GM04504 (cell line): ENCODE measurements around the gene CCBE1.
"Not testable (repeated sequence)": the region's sequence is repeated elsewhere in the genome, so short reads cannot be mapped to it uniquely, and the experiment has no call there.

Experiments used
- DNase-seq: peaks from one replicate; pipeline ENCODE4 v3.0.0-alpha.2; 2012; ENCODE audit warnings: low read depth

CCBE1 gene

DNA sequence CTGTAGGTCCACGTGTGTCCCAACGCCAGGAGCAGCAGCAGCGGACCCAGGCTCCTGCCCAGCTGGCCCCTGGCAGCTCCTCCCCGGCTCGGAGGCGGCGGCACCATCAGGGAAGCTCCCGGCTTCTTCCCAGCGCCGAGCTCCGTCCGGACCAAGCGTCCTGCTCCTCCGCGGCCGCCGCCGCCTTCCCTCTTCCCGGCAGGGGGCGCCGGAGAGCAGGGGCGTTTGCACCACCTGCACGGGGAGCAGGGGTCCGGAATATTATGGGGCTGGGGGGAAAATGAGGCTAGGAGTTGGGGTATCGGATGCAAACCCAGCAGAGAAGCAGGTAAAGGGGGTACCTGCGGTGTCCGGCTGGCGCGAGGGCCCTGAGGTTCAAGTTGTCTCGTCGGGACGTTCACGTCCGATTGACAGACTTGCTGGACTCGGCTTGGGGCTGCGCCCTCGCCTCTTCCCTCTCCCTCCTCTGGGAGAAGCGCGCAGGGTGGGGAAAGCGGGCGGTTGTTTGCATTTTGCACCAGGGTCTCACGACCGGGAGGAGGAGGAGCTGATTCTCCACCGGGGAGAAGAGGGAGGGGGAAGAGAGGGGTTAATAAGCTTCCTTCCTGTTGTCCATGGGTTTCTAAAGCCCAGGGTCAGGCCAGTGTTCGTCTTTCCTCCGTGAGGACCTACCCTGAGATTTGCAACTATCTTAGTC, at the start of gene CCBE1:
Gene CCBE1 (minus strand): TSS at position 188 of the 697 bp plus-strand sequence.
- peak; percentile 56 for DNase-seq

DNA sequence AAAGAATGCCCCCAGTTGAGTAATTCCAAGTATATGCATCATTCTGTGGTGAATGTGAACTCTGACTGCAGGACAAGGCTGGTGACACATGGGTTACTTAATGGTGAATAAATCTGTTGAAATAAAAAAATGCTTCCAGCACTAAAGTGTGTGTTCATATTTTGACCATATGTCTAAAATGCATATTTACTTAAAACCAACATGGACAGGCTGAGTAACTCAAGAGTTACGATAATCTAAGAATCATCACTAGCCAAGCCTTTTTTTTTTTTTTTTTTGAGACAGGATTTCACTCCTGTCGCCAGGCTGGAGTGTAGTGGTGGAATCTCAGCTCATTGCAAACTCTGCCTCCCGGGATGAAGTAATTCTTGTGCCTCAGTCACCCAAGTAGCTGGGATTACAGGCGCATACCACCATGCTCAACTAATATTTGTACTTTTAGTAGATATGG, 47.1 kb upstream of the CCBE1 start:
- peak; percentile 94 for DNase-seq

DNA sequence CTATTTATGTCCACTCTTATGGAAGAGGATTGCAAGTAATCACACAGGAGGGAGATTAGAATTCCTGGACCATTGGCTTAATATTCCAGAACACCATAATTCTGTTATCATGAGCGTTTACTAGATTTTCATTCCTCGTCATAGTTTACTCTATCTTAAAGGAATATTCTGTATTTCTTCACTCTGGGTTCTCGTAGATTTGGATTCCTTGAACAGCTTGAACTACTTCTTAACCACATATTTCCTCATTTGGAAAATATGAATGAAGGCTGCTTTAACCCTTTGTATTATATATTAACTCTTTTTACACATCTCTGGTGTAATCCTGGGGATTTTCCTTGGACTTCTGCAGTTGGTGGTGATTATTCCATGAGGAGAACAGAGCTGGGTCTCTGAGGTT, 46.3 kb upstream of the CCBE1 start:
- no peak for DNase-seq

DNA sequence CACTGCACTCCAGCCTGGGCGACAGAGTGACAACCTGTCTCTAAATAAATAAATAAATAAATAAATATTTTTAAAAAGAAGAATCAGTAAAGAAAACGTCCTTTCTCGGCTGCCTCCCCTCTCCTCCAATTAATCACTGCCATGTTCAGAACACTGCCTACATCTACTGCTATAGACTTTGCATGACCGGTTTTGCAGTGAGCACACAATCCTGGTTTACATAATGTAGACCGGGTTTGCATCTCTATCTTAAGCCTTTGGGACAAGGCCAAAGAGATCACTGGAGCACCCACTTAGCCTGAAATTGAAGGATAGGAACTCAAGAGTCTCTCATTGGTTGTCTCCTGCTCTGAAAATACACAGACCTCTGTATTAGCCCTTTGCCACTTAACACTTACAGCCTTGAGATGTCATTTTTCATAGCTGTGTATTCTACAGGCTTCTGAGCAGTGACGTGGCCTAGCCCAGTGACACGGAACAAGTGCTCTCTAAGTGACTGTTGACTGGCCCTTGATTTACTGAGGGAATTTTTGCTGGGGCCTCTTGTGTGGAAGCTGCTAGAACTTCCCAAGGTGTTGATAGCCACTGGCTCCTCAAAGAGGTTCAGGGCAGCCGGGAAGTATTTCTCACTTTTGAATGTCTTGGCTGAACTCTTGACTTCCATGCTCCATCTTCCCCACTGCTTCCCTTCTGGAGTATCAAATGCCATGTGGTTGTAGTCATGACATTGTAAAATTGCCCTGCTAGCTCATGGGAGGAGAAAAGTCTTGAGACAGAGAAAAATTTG, 45.3 kb upstream of the CCBE1 start:
- peak; percentile 83 for DNase-seq

DNA sequence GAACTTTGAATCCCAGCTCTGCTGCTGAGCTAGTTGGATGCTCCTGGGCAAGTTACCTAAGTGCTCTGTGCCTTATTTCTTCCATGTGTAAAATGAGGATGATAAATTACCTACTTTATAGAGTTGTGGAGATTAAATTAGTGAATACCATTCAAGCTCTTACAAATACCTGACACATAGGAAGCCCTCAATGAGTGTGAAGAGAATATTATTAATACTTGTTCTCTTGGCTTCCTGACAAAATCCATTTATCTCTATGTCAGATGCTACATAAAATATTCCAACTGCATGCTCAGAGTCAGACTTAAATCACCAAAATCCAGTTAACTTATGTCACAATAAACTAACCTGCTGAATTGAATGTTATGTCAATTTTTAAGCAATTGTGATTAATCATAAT, 42.9 kb upstream of the CCBE1 start:
- DNase-seq: no peak

DNA sequence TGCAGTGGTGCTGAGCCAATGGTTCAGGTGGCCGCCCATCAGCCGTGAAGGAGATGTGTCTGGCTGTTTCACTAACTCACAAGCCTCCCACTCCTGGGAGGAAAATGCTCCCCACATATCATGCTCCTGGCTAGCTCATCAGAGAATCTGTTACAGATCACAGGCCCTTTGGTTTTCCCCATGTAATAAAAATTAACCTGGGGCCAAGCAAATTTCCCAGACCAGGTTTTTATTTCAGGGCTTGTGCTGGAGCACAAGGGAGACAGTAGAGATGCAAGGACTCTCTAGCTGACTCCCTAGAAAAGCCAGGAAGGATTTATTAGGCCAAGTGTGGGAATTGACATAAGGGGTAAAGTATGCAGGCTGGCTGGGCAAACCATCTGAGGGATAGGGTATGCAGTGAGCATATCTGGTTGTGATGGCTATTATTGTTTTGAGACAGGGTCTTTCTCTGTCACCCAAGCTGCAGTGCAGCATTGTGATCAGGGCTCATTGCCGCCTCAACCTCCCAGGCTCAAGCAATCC, 40.6 kb upstream of the CCBE1 start:
- DNase-seq: no peak

DNA sequence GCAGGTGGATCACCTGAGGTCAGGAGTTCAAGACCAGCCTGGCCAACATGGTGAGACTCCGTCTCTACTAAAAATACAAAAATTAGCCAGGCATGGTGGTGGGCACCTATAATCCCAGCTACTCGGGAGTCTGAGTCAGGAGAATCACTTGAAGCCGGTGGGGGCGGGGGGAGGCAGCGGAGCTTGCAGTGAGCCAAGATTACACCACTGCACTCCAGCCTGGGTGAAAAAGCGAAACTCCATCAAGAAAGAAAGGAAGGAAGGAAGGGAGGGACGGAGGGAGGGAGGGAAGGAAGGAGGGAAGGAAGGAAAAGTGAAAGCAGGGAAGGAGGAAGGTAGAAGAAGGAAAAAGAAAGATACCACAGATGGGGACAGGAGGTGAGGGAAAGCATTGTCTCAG, 40.1 kb upstream of the CCBE1 start:
- DNase-seq: not testable (repeated sequence)

DNA sequence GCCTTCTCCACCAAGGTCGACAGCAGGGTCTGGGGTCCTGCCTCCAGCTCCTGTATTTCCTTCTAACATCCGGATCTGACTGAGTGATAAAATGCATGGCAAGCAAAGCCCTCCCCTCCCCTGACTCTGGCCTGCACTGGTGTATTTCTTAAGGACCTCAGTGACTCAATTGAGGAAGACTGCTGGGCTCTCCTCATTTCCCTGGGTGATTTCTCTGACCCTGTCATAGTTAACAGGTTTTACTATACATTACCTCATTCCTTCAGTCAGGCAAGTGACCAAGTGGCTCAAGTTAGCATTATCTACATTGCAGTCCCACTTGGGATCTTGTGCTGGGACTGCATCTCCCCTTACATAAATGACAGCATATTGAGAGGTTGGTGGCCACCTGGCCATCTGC, 38.8 kb upstream of the CCBE1 start:
- no peak for DNase-seq

DNA sequence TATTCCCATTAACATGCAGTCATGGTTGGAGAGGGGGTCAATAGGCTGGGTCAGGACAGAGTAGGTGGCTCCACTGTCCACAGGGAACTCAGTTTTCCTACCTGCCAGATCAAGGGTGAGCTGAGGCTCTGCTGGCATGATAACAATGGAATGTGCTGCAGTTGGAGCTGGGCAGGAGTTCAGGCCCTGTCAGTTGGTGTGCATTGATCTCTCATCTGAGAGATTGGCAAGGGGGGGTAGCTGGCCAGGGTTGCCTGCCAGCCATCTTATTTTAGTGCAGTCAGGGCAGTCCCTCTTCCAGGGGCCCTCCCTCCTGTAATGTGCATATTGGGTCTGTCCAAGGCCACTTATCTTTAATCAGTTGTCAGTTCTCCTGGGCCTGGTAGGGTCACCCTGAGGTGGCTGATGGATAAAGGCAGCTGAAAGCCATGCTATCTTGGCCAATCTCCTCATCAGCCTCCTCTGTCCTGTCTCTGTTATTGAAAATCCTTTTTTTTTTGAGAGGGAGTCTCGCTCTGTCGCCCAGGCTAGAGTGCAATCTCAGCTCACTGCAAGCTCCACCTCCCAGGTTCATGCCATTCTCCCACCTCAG, 38.1 kb upstream of the CCBE1 start:
- no peak for DNase-seq

DNA sequence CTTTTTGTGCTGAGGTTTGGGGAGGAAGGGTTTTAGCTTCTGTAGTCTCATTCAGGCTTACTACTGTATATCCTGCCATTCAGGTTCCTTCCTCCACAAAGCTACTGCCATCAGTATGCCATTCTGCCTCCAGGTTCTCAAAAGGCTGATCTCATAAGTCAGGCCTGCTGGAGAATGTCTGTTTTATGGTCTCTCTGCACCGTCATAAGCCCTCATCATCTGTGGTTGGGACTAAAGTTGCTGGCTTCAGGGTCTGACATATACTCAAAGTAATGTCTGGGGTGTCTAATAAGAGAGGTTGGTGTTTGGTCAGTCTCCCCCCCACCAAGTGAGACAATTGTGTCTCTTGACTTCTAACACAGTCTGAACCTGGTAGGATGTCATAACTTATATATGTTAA, 36.2 kb upstream of the CCBE1 start:
- DNase-seq: peak; percentile 57

DNA sequence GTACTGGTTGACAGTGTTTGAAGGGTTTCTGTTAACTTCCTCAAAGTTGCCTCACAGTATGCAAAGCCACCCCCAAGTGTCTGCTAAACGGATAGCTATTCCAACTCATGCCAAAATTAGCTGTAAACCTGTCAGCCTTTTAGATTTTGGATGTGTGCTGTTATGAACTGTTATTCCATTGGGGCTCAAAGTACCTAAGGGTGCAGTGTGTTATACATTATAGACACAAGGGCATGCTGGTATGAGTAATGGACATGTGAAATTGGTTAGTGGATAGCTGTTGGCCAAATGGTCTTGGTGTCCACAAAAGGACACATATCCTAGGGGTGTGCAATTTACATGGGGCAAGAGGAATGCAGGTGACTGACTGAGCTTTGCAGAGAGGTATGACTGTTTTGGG, 33.7 kb upstream of the CCBE1 start:
- no peak for DNase-seq

DNA sequence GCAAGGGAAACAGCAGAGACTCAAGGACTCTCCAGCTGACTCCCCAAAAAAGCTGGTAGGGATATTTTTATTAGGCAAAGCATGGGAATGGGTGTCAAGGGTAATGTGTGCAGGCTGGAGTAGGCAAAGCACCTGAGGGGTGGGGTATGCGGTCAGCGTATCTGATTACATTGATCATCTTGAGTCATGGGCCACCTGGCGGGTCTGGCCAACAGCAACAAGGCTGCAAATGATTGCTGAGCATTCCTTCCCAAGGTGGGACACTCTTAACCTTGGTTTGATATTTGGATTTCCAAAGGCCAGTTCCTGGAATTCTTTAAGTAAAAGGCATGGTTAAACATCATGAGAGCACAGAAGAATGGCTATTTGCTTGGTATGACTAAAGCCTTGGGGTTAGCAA, 32.6 kb upstream of the CCBE1 start:
- DNase-seq: no peak

DNA sequence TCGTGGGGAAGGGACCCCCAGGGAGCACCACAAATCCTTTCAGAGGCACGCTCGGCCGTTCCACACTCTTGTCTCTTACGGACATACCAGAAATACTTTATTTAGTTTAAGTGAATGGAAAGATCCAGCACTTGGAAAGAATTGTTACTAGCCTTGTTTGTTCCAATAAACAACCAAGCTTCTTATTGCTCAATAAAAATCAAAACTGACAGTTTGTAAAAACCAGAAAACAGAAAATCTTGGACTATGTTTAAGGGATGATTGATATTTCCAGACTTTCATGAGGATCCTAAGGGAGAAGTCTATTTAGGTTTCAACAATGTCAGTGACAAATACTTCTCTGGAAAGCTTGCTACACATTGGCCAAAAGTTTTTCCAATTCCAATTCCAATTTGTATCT, 31.6 kb upstream of the CCBE1 start:
- DNase-seq: no peak

DNA sequence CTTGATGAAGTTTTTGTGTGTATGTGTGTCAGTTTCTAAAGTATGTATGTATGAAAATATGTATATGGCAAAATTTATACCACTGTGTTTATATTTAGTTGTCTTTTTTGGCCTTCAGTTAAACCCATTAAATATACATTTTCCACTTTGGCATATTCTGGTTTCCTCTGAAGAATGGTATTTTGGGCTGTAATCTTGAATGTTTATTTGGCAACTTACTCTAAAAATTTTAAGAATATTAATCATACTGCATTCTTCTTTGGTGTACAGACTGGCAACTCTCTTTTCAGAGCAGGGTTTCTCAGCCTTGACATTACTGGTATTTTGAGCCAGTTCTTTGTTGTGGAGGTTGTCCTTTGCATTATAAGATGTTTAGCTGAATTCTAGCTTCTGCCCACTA, 27.9 kb upstream of the CCBE1 start:
- DNase-seq: no peak

DNA sequence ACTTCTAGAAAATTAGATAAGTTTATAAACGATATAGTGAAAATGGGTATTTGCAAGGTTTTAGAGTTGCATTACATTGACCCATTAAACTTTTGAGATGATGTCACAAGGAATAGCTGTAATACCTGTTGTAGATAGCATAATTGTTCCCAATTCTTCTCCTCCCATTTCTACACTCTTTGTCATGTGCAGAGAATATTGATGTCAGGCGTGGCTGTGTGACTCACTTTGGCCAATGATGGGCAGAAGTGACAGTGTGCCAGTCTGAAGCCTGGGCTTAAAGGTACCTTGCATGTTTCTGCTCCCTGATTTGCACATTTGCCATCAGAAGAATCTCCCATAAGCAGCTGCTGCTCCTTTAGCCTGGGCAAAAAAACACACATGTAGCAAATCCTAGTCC, 26.9 kb upstream of the CCBE1 start:
- DNase-seq: no peak

DNA sequence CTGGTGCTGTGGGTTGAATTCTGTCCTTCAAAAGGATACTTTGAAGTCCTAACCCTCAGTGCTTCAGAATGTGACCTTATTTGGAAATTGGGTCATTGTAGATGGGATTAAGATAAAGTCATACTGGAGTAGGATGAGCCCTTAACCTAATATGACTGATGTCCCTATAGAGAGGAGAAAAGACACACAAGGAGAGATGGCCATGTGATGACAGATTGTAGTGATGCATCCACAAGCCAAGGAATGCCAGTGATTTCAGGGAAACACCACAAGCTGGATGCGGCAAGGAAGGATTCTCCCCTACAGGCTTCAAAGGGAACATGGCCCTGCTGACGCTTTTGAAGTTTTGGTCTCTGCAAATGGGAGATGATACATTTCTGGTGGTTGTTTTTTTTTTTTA, 24.7 kb upstream of the CCBE1 start:
- DNase-seq: no peak

DNA sequence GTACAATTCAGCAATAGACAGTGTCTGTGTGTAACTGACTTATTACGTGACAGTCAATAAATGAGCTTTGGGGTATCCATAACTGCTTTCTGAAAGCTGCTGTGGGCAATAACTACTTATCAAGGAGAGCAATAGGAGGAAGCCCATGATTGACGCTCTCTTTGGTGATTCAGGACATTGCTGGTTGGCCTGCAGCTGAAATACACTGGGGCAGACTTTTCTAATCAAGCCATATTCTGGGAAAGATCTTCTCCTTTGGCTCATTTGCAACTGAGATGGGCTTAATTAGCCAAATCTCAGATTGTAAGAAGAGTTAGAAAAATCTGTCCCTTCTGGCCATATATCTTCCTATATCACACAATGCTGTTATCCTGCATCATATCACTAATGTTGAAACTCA, 24.0 kb upstream of the CCBE1 start:
- DNase-seq: no peak

DNA sequence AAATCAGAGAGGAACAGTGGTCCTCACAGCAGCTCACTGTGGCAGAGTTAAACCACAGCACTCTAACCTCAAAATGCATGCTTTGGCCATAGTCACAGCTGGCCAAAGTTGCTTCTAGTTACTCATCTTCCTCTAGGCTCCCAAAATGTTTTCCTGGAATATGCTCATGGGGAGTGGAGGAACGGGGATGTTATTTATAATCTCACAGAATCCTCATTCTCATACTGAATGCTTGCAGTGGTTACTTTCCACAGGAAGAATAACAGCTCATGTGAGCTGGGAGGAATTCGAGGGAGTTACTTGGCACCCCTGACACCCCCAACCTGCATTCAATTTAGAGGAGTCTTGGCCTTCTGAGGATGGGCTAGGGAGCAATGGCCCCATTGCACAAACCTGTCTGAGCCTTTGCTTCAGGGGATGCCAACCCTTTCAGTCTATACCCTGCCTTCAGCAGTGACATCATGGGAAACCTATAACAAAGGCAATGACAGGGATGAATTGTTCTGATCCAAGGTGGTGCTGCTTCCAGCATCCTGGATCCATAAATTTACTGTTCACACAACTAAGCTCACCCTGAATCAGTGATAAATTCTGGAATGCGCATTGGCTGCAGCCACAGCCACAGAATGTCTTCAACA, 22.4 kb upstream of the CCBE1 start:
- peak; percentile 83 for DNase-seq

DNA sequence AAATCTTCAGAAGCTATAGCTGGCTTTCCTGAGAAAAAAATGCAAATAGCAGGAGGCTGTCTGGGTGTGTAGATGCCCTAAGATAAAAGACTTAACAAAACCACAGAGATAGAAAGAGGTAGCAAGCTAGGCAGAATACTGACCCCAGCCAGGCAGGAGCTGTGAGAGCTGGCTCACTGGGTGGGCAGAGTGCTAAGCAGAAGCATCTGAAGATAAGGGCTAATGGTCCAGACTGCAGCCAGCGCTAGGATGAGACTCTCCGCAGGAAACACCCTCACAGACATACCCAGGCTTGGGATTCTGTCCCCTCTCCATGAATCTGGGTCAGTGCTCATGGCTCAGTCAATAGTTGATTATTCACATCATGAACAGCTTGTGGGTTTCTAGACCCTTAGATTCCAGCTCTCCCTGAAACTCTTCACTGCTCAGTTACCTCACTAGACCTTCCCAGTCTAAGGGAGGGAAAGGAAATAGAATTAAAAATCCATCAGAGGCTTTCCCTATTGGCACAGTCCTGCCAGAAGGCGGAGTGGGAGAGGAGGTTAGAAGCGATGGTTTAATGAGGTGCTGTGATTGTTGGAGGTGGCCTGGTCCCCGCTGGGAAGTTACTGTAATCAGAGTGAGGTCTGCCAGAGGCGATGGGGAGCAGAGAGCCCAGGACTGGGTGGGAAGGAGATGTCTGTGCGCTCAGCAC, 21.4 kb upstream of the CCBE1 start:
- no peak for DNase-seq

DNA sequence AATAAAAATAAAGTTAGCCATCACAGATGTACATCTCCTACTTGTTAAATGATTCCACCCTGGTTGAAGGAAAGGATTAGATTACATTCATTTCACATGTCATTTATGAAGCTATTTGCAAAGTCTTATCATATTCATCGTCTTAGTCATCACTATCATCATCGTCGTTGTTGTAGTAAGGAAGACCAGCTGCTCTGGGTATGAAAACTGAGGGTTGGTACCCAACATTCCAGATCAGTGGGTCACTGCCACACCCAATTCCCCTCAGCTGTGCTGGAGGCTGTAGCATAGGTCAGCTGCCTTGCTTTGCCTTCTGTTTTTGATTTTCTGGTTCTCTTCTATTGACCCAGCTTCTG, 20.9 kb upstream of the CCBE1 start:
- DNase-seq: peak; percentile 94

DNA sequence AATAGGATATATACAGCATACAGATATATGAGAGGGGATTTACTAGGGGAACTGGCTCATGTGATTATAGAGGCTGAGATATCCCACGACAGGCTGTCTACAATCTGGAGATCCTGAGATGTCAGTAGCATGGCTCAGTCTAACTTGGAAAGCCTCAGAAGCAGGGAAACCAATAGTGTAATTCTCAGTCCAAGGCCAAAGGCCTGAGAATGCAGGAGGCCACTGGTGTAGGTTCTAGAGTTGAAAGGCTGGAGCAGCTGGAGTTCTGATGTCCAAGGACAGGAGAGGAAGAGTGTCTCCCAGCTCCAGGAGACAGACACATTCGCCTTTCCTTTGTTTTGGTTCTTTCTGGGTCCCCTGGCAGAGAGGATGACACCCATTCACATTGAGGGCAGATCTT, 20.1 kb upstream of the CCBE1 start:
- no peak for DNase-seq

DNA sequence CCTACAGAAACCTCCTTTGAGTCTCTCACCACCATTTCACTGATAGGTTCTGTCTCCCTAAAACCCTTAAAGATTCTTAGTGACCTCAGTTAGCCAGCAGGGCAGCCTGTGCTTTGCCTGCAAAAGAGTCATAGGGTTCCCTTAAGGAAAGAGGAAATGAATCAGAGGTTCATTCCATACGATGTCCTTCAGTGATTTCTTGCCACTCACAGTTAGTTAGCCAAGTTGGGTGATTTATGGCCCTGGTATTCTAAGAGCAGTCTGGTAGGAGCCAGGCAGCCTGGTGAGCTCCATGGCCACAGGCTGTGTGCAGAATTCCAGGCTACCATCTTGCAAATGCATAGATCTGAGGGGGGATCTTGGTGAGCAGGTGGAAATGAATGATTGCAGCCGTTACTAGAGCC, 18.7 kb upstream of the CCBE1 start:
- DNase-seq: peak; percentile 74
